ENCODE results near the gene FZD1. TPM values are rescaled to one million over a fixed set of nuclear protein-coding genes. Genes with fewer than 3 reads are reported as not detected.

Gene FZD1
- total and polyA plus RNA-seq, 8 donors: 2.0 to 10.5 (median 5.1) TPM

DNA sequence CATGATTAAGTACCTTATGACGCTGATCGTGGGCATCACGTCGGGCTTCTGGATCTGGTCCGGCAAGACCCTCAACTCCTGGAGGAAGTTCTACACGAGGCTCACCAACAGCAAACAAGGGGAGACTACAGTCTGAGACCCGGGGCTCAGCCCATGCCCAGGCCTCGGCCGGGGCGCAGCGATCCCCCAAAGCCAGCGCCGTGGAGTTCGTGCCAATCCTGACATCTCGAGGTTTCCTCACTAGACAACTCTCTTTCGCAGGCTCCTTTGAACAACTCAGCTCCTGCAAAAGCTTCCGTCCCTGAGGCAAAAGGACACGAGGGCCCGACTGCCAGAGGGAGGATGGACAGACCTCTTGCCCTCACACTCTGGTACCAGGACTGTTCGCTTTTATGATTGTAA lies 2.5 kb downstream of the FZD1 start:
- intact Hi-C loops (cut with DNase I): loop anchor here in 1 of 3 donors (10.0 kb wide), 1 partner anchor 172 kb away; no protein-coding TSS in a partner anchor
- Histone ChIP-seq H3K4me1 (peaks cover 6 to 15% (median 11%) of the 10 kb centered on the region in 3 donors), H3K27me3 (no peaks in the 10 kb centered on the region), H3K9me3 (no peaks in the 10 kb centered on the region), H3K27ac (no peak overlapping the region), H3K36me3 (no peaks in the 10 kb centered on the region), H3K4me3 (peak overlapping the region in 3 of 4 donors; percentile 3 to 83 (median 75))
- TF ChIP-seq, protein P1, sequence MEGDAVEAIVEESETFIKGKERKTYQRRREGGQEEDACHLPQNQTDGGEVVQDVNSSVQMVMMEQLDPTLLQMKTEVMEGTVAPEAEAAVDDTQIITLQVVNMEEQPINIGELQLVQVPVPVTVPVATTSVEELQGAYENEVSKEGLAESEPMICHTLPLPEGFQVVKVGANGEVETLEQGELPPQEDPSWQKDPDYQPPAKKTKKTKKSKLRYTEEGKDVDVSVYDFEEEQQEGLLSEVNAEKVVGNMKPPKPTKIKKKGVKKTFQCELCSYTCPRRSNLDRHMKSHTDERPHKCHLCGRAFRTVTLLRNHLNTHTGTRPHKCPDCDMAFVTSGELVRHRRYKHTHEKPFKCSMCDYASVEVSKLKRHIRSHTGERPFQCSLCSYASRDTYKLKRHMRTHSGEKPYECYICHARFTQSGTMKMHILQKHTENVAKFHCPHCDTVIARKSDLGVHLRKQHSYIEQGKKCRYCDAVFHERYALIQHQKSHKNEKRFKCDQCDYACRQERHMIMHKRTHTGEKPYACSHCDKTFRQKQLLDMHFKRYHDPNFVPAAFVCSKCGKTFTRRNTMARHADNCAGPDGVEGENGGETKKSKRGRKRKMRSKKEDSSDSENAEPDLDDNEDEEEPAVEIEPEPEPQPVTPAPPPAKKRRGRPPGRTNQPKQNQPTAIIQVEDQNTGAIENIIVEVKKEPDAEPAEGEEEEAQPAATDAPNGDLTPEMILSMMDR (IDR thresholded peaks at IDR 0.05): no peak
- DNase-seq (no peak), ATAC-seq (no peak), FAIRE-seq (no peak)
- 77 to 78% methylated on average over 20 of the region's 20 CpGs for WGBS, 2 donors

DNA sequence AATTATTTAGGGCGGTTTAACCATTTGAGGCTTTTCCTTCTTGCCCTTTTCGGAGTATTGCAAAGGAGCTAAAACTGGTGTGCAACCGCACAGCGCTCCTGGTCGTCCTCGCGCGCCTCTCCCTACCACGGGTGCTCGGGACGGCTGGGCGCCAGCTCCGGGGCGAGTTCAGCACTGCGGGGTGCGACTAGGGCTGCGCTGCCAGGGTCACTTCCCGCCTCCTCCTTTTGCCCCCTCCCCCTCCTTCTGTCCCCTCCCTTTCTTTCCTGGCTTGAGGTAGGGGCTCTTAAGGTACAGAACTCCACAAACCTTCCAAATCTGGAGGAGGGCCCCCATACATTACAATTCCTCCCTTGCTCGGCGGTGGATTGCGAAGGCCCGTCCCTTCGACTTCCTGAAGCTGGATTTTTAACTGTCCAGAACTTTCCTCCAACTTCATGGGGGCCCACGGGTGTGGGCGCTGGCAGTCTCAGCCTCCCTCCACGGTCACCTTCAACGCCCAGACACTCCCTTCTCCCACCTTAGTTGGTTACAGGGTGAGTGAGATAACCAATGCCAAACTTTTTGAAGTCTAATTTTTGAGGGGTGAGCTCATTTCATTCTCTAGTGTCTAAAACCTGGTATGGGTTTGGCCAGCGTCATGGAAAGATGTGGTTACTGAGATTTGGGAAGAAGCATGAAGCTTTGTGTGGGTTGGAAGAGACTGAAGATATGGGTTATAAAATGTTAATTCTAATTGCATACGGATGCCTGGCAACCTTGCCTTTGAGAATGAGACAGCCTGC lies 3.1 kb downstream of the FZD1 start:
- Histone ChIP-seq H3K27ac (no peak overlapping the region), H3K9me3 (no peaks in the 10 kb centered on the region), H3K27me3 (no peaks in the 10 kb centered on the region), H3K4me1 (peaks cover 6 to 15% (median 11%) of the 10 kb centered on the region in 3 donors), H3K36me3 (no peaks in the 10 kb centered on the region), H3K4me3 (peak overlapping the region in 3 of 4 donors; percentile 3 to 83 (median 75))
- no peak for ATAC-seq
- intact Hi-C loops (cut with DNase I): loop anchor here in 1 of 3 donors (10.0 kb wide), 1 partner anchor 173 kb away; no protein-coding TSS in a partner anchor
- DNase-seq: no peak
- TF ChIP-seq, protein P1 (IDR thresholded peaks at IDR 0.05): no peak
- FAIRE-seq: no peak
- WGBS, 2 donors: 77 to 79% methylated on average over 29 of the region's 29 CpGs

DNA sequence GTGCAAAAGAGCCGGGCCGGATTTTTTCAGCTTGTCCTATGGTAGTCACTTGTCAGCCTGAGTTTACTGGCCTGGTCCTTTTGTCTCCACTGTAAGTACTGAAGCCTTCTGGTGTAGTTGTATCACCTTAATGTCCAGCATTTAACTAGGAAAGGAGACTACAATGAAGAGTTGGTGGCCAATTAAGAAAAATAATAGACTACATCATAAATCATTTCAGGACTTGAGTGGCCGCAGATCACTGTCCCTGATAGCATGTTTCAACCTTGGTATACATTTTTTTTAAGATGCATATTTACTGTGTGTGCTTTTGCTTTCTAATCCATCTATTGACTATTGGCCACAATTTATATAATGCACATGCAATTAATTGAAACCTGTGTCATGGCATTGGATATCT lies 6.1 kb downstream of the FZD1 start:
- TF ChIP-seq, protein P1 (IDR thresholded peaks at IDR 0.05): no peak
- no peak overlapping the region for H3K4me3 ChIP-seq
- no peaks in the 10 kb centered on the region for H3K27me3 ChIP-seq
- intact Hi-C loops (cut with DNase I): no loop called here
- no peaks in the 10 kb centered on the region for H3K9me3 ChIP-seq
- peaks cover 6 to 11% (median 10%) of the 10 kb centered on the region in 3 donors for H3K4me1 ChIP-seq
- DNase-seq: no peak
- H3K36me3 ChIP-seq: no peaks in the 10 kb centered on the region
- no peak overlapping the region for H3K27ac ChIP-seq
- no peak for FAIRE-seq
- no peak for ATAC-seq
- WGBS, 2 donors: 83 to 85% methylated on average over 3 of the region's 3 CpGs

DNA sequence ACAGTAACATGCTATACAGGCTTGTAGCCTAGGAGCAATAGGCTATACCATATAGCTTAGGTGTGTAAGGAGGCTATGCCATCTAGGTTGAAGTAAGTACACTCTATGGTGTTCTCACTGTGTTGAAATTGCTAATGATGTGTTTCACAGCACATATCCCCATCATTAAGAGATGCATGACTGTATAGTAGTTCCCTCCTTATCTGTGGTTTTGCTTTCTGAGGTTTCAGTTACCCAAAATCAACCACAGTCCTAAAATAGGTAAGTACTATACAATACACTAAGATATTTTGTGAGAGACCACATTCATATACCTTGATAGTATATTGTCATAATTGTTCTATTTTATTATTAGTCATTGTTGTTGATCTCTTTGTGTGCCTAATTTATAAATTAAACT lies 12.7 kb downstream of the FZD1 start:
- H3K27ac ChIP-seq: no peak overlapping the region
- TF ChIP-seq, protein P1 (IDR thresholded peaks at IDR 0.05): no peak
- ATAC-seq (no peak), DNase-seq (no peak), FAIRE-seq (no peak)
- no peaks in the 10 kb centered on the region for H3K36me3 ChIP-seq
- intact Hi-C loops (cut with DNase I): no loop called here
- H3K27me3 ChIP-seq: no peaks in the 10 kb centered on the region
- no peaks in the 10 kb centered on the region for H3K4me1 ChIP-seq
- no peak overlapping the region for H3K4me3 ChIP-seq
- no peaks in the 10 kb centered on the region for H3K9me3 ChIP-seq

DNA sequence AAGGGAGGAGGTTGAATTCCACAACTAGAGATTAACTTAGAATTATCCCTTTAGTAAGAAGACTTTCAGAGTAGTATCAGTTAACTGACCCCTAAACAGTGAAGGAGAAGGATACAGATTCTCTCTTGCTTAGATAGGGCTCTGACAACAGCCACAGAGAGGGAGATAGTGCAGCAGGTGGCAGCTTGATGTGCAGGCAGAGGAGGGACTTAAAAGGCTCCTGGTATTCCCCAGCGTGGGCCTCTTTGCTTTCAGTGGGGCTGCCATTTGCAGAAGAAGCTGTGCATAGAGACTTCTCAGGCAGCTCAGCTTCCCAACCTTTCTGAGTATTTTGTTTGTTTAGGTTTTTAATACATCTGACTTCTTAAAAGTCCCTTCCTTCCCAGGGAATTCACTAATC lies 16.0 kb downstream of the FZD1 start:
- TF ChIP-seq, protein P1 (IDR thresholded peaks at IDR 0.05): no peak
- intact Hi-C loops (cut with DNase I): no loop called here
- no peaks in the 10 kb centered on the region for H3K27me3 ChIP-seq
- WGBS, 2 donors: 53 to 73% methylated on average over 1 of the region's 1 CpG
- no peak overlapping the region for H3K27ac ChIP-seq
- no peaks in the 10 kb centered on the region for H3K9me3 ChIP-seq
- DNase-seq (no peak), ATAC-seq (no peak), FAIRE-seq (no peak)
- H3K4me3 ChIP-seq: no peak overlapping the region
- no peaks in the 10 kb centered on the region for H3K36me3 ChIP-seq
- no peaks in the 10 kb centered on the region for H3K4me1 ChIP-seq
